Esophagus squamous epithelium (tissue), 5 donors: ENCODE results near the gene VAPA. TPM values are rescaled to one million over a fixed set of nuclear protein-coding genes. Genes with fewer than 3 reads are reported as not detected.

Experiments used
- DNase-seq: peaks from one replicate; lab custom pipeline; 2025; lab: John Stamatoyannopoulos, UW
- H3K27ac ChIP-seq, 4 donors: fragments of 200-600 bp; sonication (generic); one replicate each; pipeline ENCODE4 v1.5.1; 2016 to 2019; ENCODE audit warnings: mild to moderate bottlenecking in 1 of 4
- H3K27me3 ChIP-seq, 4 donors: fragments of 200-600 bp; sonication (generic); 1 replicate in 3 of 4; 2 replicates in 1 of 4; pipeline versions ENCODE4 v1.5.1 to v1.6.0; 2017 to 2021; ENCODE audit warnings: antibody characterized with exemption in 1 of 4
- H3K36me3 ChIP-seq, 3 donors: fragments of 200-600 bp; sonication (generic); one replicate each; pipeline ENCODE4 v1.5.1; 2016 to 2019
- H3K4me1 ChIP-seq, 3 donors: fragments of 200-600 bp; sonication (generic); one replicate each; pipeline ENCODE4 v1.5.1; 2017 to 2019
- H3K4me3 ChIP-seq, 4 donors: fragments of 200-600 bp; sonication (generic); 1 replicate in 3 of 4; 2 replicates in 1 of 4; pipeline ENCODE4 v1.5.1; 2016 to 2019; ENCODE audit warnings: mild to moderate bottlenecking in 2 of 4, moderate library complexity in 1 of 4
- H3K9me3 ChIP-seq, 3 donors: fragments of 200-600 bp; sonication (generic); one replicate each; pipeline ENCODE4 v1.5.1; 2016 to 2019
- CTCF ChIP-seq, 6 experiments: fragments of 450-650 bp in 4 of 6; fragments of 200-600 bp in 2 of 6; sonication (generic) in 2 of 6; IDR thresholded peaks; one replicate each; pipeline ENCODE4 v1.5.1; 2016 to 2019; ENCODE audit warnings: antibody characterized with exemption in 6 of 6, mild to moderate bottlenecking in 4 of 6, moderate library complexity in 4 of 6
- POLR2A ChIP-seq, 4 donors: fragments of 450-650 bp; IDR thresholded peaks; one replicate each; pipeline ENCODE4 v1.6.1; 2017; ENCODE audit warnings: antibody characterized with exemption in 4 of 4, mild to moderate bottlenecking in 4 of 4, moderate library complexity in 3 of 4
- WGBS, 2 donors: methylation state at CpG; one replicate each; pipeline ENCODE4 v1.1.5; 2018; 5-methylcytosine and 5-hydroxymethylcytosine counted together
- intact Hi-C: fragments of 100-400 bp; cut with DNase I; formaldehyde crosslinking; loops from one replicate; pipeline ENCODE4 v1.15.0; 2022
- total RNA-seq, 4 donors: library from RNA; depleted of rRNA; stranded (reverse); fragments of >200 nt; gene quantifications; one replicate each; pipeline ENCODE4 v1.1.0, GENCODE V29; 2016
- donor health status: DM: yes; HTN: yes; CAD: no.

The VAPA gene
- total RNA-seq, 4 donors from 2014 or later, result 252 to 287 (median 268) TPM

DNA sequence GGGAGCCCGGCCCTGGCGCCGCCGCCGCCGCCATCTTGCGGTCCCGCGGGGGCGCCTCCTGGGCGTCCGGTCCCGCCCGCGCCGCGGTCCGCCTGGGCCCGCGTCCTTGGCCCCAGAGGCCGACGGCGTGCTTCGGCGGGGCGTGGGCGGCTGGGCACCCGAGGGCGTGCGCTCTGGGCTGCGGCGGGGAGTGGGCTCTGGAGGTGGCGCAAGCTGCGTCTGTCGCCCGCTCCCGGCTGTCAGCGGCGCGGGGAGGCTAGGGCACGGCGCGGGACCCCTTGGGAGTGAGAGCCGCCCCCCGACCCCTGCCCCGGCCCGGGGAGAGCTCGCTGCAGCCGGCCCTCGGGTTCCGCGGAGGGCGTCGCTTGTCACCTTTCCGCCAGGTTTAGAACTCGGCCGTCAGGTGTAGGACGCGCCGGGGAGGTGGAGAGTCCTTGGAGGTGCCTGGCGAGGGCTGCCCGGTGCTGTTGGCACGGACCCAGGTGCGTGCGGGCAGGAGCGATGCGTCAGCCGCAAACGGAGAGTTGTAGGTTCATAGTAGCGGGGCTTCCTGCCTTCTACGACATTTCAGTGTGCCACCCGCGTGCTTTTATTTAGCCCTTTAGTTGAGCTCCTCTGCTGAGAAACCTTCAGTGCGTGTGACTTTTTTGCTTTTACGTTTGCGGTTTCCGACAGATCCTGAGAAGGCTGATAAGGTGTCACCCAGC is 921 bp downstream of the VAPA start:
- DNase-seq, result no peak

DNA sequence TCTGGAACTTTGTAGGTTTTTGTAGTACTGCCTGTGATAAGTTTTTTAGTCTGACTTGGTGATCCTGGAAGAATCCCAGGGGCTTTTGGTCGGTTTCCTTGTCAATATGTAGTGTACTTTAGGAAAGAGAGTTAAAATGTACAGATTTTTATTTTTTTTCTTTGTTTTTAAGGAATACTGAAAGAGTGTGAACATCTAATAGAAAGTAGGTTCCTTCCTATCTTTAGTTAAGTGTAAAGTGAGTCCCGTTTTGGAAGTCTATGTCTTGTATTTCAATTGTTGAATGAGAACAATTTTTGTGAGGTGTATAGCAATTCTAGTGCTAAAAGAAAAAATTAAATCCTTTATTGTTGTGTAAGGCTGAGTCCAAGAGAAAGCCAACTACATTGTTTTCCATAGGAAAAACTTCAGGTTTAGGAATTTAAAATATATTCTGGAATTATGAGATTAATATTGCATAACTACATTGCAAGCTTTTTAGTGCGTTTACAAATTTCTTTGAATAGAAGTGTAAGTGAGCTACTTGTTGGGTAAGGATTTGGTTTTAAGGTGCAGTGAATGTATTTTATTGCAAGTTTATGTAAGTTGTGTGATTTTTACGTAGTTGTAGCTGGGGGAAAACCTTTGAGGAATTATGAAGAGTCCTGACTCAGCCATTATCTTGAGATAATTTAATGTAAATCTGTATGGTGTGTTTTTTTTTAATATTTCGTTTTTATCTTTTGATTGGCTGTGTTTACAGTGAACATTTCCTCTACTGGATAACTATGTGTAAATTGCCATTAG is 1.7 kb downstream of the VAPA start:
- no peaks in the 10 kb centered on the region for H3K27me3 ChIP-seq
- no peak for DNase-seq
- no peak for TF ChIP-seq POLR2A (IDR thresholded peaks at IDR 0.05)
- 3 to 4% methylated on average over 5 of the region's 5 CpGs for WGBS, 2 donors
- intact Hi-C loops, result no loop called here
- peak overlapping the region; percentile 99 to 100 (median 100) for H3K27ac ChIP-seq
- peak overlapping the region; percentile 74 to 97 (median 95) for H3K4me3 ChIP-seq
- H3K9me3 ChIP-seq, result no peaks in the 10 kb centered on the region
- no peaks in the 10 kb centered on the region for H3K36me3 ChIP-seq
- H3K4me1 ChIP-seq, result peaks cover 30 to 60% (median 48%) of the 10 kb centered on the region in 3 donors

More for the DNA sequence above, 921 bp downstream of the VAPA start:
- intact Hi-C loops, result no loop called here
- Histone ChIP-seq H3K4me1 (peaks cover 27 to 53% (median 42%) of the 10 kb centered on the region in 3 donors), H3K36me3 (no peaks in the 10 kb centered on the region), H3K27ac (peak overlapping the region; percentile 99 to 100 (median 100)), H3K9me3 (no peaks in the 10 kb centered on the region), H3K4me3 (peak overlapping the region; percentile 74 to 97 (median 95)), H3K27me3 (no peaks in the 10 kb centered on the region)
- whole genome bisulfite sequencing, 2 donors, result 0 to 3% methylated on average over 4 to 12 of the region's 77 CpGs
- no peak for TF ChIP-seq CTCF (IDR thresholded peaks at IDR 0.05)
- peak in 1 of 4 donors; percentile 47 for TF ChIP-seq POLR2A (IDR thresholded peaks at IDR 0.05)

DNA sequence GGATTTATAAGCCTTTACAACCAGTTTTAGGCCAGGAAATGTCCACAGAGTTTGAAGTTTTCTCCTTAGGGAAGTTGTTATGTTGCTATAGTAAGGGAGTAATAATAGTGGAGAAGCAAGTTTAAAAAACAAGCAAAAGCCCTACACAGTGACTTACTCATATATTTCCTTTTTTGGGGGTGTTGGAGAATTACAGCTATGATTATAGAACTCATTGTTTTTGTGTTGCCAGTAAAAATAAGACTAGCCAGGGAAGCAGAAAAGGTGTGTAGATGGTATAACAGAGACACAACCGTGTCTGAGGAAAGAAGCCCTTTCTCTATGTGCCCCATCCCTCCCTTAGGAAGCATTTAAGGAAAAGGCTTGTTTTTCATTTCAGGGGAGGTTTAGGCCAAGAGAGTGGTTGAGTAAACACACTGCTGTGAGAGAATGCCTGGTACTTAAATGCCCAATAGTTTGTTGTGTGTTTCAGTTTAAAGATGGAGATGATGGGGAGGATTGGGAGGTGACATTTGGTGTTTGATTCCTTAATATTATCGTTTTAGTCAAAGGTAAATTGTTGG is 2.3 kb downstream of the VAPA start:
- Histone ChIP-seq H3K4me3 (peak overlapping the region; percentile 74 to 97 (median 95)), H3K27me3 (no peaks in the 10 kb centered on the region), H3K4me1 (peaks cover 32 to 67% (median 55%) of the 10 kb centered on the region in 3 donors), H3K36me3 (no peaks in the 10 kb centered on the region), H3K27ac (peak overlapping the region; percentile 99 to 100 (median 100)), H3K9me3 (no peaks in the 10 kb centered on the region)
- DNase-seq, result no peak
- WGBS, 2 donors, result 10 to 12% methylated on average over 2 of the region's 2 CpGs
- TF ChIP-seq POLR2A (IDR thresholded peaks at IDR 0.05), result no peak
- TF ChIP-seq CTCF (IDR thresholded peaks at IDR 0.05), result no peak
- intact Hi-C loops, result no loop called here

DNA sequence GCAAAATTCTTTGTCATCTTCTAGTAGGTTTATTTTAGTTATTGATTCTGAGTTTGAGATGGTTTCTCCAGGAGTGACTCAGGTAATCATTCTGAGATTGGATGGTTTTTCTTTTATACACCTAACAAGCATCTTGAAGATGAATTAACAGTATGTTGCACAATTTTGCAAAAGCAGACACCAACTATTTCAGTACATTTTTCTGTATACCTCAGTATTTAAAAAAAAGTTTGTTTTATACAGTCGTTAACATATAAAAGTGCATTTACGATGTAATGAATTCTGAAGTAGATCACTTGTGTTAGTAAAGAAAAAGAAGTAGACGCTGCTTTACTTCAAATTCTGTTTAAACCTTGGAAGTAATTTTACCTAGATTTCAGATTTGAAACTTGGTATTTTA is 3.0 kb downstream of the VAPA start:
- intact Hi-C loops, result no loop called here
- no peak for TF ChIP-seq CTCF (IDR thresholded peaks at IDR 0.05)
- TF ChIP-seq POLR2A (IDR thresholded peaks at IDR 0.05), result no peak

GRCh38 chr18:9918016-9918680 is 4.3 kb downstream of the VAPA start:
- peaks cover 28 to 81% (median 65%) of the 10 kb centered on the region in 3 donors for H3K4me1 ChIP-seq
- H3K4me3 ChIP-seq, result peak overlapping the region in 1 of 4 donors; percentile 29
- 12 to 15% methylated on average over 2 of the region's 2 CpGs for WGBS, 2 donors
- H3K27me3 ChIP-seq, result no peaks in the 10 kb centered on the region
- no peak for TF ChIP-seq CTCF (IDR thresholded peaks at IDR 0.05)
- no peak for TF ChIP-seq POLR2A (IDR thresholded peaks at IDR 0.05)
- peak overlapping the region; percentile 26 to 100 (median 44) for H3K27ac ChIP-seq
- peaks cover 0 to 5% (median 0%) of the 10 kb centered on the region in 3 donors for H3K36me3 ChIP-seq
- intact Hi-C loops, result no loop called here
- no peak for DNase-seq
- H3K9me3 ChIP-seq, result no peaks in the 10 kb centered on the region

More for the DNA sequence above, 3.0 kb downstream of the VAPA start:
- Histone ChIP-seq H3K4me3 (peak overlapping the region in 3 of 4 donors; percentile 74 to 97 (median 97)), H3K27ac (peak overlapping the region in 3 of 4 donors; percentile 99 to 100 (median 100)), H3K4me1 (peaks cover 32 to 73% (median 61%) of the 10 kb centered on the region in 3 donors), H3K36me3 (peaks cover 0 to under 1% (median 0%) of the 10 kb centered on the region in 3 donors), H3K27me3 (no peaks in the 10 kb centered on the region), H3K9me3 (no peaks in the 10 kb centered on the region)
- DNase-seq, result no peak
- WGBS, 2 donors, result 60 to 63% methylated on average over 3 of the region's 3 CpGs
